GM12891 (cell line): ENCODE data around the gene SOHLH1.

Source experiments
- PAX5 ChIP-seq: IDR thresholded peaks from 2 replicates; pipeline ENCODE4 v1.6.1; 2011; ENCODE audit warnings: low read length, moderate library complexity, mild to moderate bottlenecking; ENCODE audit not compliant: insufficient read depth, severe bottlenecking
- POLR2A ChIP-seq: IDR thresholded peaks from 2 replicates; pipeline ENCODE4 v1.6.1; 2011; ENCODE audit warnings: low read depth, low read length, control low read depth
- POLR2AphosphoS5 ChIP-seq: IDR thresholded peaks from 2 replicates; pipeline ENCODE4 v1.6.1; 2011; ENCODE audit warnings: low read depth, low read length, control low read depth
- POU2F2 ChIP-seq: IDR thresholded peaks from 2 replicates; pipeline ENCODE4 v1.6.1; 2011; ENCODE audit warnings: low read depth, mild to moderate bottlenecking, control low read depth, low read length, moderate library complexity
- SPI1 ChIP-seq: IDR thresholded peaks from 2 replicates; pipeline ENCODE4 v1.6.1; 2011; ENCODE audit warnings: low read depth, low read length, control low read depth
- TAF1 ChIP-seq: IDR thresholded peaks from 2 replicates; pipeline ENCODE4 v1.6.1; 2011; ENCODE audit warnings: low read depth, low read length, control low read depth

DNA sequence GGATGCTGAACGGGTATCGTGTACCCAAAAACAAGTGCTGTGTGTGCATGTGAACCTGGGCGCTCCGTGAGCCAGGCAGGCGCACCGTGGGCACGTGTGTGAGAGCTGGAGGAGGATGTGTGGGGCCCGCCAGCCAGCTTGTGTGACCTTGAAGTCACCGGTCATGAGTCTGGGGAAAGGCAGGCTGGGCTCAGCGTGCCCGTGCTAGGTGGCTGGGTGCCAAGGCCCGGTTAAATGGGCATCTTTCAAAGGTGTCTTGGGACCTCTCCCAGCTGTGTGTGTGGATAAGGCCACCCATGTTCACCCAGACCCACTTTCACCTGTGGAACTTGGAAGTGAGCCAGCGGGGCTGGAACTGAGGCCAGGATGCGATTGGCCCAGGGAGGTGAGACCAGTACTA is 6.1 kb upstream of the SOHLH1 start:
- TF ChIP-seq SPI1 (no peak), POLR2A (no peak), POLR2AphosphoS5 (no peak), TAF1 (no peak), POU2F2 (no peak), PAX5 (no peak)
